NCI-H1694 (cell line): ENCODE data around the gene VPS37B.
A peak's percentile ranks its signal among the peaks of the same experiment; 100 is the strongest.

ENCODE experiments used
- DNase-seq: peaks from one replicate; lab custom pipeline; 2025; lab: John Stamatoyannopoulos, UW

The VPS37B gene

GRCh38 chr12:122865268-122866231 is 30.4 kb downstream of the VPS37B start:
- no peak for DNase-seq

GRCh38 chr12:122864894-122865253 is 31.1 kb downstream of the VPS37B start:
- DNase-seq: no peak

GRCh38 chr12:122862872-122863701 is 32.8 kb downstream of the VPS37B start:
- DNase-seq: no peak

GRCh38 chr12:122862110-122862634 is 33.8 kb downstream of the VPS37B start:
- DNase-seq: no peak

- no peak for DNase-seq
Measured at GRCh38 chr12:122861587-122861970, 34.3 kb downstream of the VPS37B start.

- no peak for DNase-seq
Measured at GRCh38 chr12:122860854-122861586, 34.9 kb downstream of the VPS37B start.

- DNase-seq: peak; percentile 42
Measured at GRCh38 chr12:122860040-122860853, 35.7 kb downstream of the VPS37B start.

GRCh38 chr12:122859303-122860039 is 36.5 kb downstream of the VPS37B start:
- no peak for DNase-seq

- no peak for DNase-seq
Measured at GRCh38 chr12:122858591-122859302, 37.2 kb downstream of the VPS37B start.

GRCh38 chr12:122858171-122858570 is 37.8 kb downstream of the VPS37B start:
- no peak for DNase-seq

GRCh38 chr12:122856999-122857671 is 38.8 kb downstream of the VPS37B start:
- DNase-seq: no peak

GRCh38 chr12:122855928-122856831 is 39.7 kb downstream of the VPS37B start:
- no peak for DNase-seq

GRCh38 chr12:122855071-122855829 is 40.7 kb downstream of the VPS37B start:
- DNase-seq: no peak

GRCh38 chr12:122854554-122854953 is 41.4 kb downstream of the VPS37B start:
- DNase-seq: no peak

GRCh38 chr12:122853582-122854245 is 42.2 kb downstream of the VPS37B start:
- no peak for DNase-seq

- DNase-seq: no peak
Measured at GRCh38 chr12:122852336-122853275, 43.3 kb downstream of the VPS37B start.
